ENCODE measurements around the gene PARD3.

- TF ChIP-seq USF2 (IDR thresholded peaks at IDR 0.05; ENCODE audit: borderline replicate concordance, low read depth, low read length) (no peak), CHD2 (IDR thresholded peaks at IDR 0.05; ENCODE audit: borderline replicate concordance, low read depth, low read length) (no peak), MLLT1 (IDR thresholded peaks at IDR 0.05) (no peak)
Observed at GRCh38 chr10:34644224-34644623, 170.9 kb downstream of the PARD3 start.

Measured in GM12878 (cell line).